Epithelial cell of proximal tubule (primary cell): ENCODE measurements around the gene SIDT1. TPM values are rescaled to one million over a fixed set of nuclear protein-coding genes. Genes with fewer than 3 reads are reported as not detected.

Experiments
- DNase-seq: peaks from one replicate; pipeline ENCODE4 v3.0.0-alpha.2; 2011; ENCODE audit warnings: low read depth
- H3K4me3 ChIP-seq: 2 replicates; pipeline ENCODE4 v1.5.1; 2011; ENCODE audit warnings: low read depth, mild to moderate bottlenecking, low read length
- CTCF ChIP-seq: conservative IDR thresholded peaks from 2 replicates; pipeline ENCODE4 v1.5.1; 2012; ENCODE audit warnings: low read depth, mild to moderate bottlenecking, low read length
- total RNA-seq: library from RNA; depleted of rRNA; stranded (reverse); fragments of >200 nt; gene quantifications from 2 replicates; pipeline ENCODE4 v1.2.3, GENCODE V29; 2015

Gene SIDT1
- total RNA-seq, 1 donor from 2014 or later: not detected

- H3K4me3 ChIP-seq: no peak overlapping the region
- DNase-seq: no peak
- TF ChIP-seq CTCF: no peak
These were observed 68.9 kb downstream of the SIDT1 start for GRCh38 chr3:113601240-113601639.

GRCh38 chr3:113602256-113602655 lies 69.9 kb downstream of the SIDT1 start:
- DNase-seq: no peak
- H3K4me3 ChIP-seq: no peak overlapping the region
- TF ChIP-seq CTCF: no peak

GRCh38 chr3:113602836-113603235 lies 70.5 kb downstream of the SIDT1 start:
- no peak for TF ChIP-seq CTCF
- no peak for DNase-seq
- H3K4me3 ChIP-seq: no peak overlapping the region

GRCh38 chr3:113606539-113607218 lies 74.3 kb downstream of the SIDT1 start:
- no peak overlapping the region for H3K4me3 ChIP-seq
- TF ChIP-seq CTCF: no peak
- no peak for DNase-seq

- no peak for TF ChIP-seq CTCF
- no peak for DNase-seq
- H3K4me3 ChIP-seq: no peak overlapping the region
These were observed 74.9 kb downstream of the SIDT1 start for GRCh38 chr3:113607219-113607596.

- no peak for TF ChIP-seq CTCF
- no peak overlapping the region for H3K4me3 ChIP-seq
- no peak for DNase-seq
These were observed 82.0 kb downstream of the SIDT1 start for GRCh38 chr3:113614402-113614801.

- no peak for TF ChIP-seq CTCF
- DNase-seq: no peak
- H3K4me3 ChIP-seq: no peak overlapping the region
These were observed 83.6 kb downstream of the SIDT1 start for GRCh38 chr3:113615976-113616375.
